ENCODE measurements around the gene NAA80. TPM values are rescaled to one million over a fixed set of nuclear protein-coding genes. Genes with fewer than 3 reads are reported as not detected.
"Not testable (repeated sequence)": the region's sequence is repeated elsewhere in the genome, so short reads cannot be mapped to it uniquely, and the experiment has no call there.

Gene NAA80
- total RNA-seq, 6 experiments from 2014 or later: 2.5 to 6.2 (median 3.5) TPM

DNA sequence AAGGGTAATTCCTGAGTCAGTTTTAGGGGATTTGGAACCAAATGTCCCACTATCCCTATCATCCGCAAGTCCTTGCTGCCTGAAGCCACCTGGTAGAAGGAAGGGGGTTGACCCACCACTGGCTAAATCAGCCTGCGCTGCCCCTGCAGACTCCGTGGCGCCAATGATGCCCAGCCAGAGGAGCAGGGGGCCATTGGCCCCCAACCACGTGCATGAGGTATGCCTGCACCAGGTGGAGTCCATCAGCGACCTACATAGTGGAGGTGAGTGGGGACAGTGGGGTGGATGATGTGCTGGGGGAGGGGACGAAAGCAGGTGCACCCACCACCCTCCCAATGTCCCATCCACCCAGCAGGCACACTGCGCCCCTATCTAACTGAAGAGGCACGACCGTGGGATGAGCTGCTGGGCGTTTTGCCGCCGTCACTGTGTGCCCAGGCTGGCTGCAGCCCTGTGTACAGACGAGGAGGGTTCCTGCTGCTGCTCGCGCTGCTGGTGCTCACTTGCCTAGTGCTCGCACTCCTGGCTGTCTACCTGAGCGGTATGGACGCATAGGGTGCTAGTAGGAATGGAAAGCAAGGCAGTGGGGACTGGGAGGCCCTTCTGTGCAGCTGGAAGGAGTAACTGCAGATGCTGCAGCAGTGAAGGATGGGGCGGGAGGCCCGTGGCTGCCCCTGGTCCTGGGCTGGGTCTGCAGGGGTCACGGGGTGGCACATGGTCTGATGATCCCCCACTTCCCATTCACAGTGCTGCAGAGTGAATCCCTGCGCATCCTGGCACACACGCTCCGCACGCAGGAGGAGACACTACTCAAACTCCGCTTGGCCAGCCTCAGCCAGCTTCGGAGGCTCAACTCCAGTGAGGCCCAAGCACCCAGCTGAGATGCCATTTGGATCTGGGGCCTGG is 12.6 kb downstream of the NAA80 start:
- WGBS (ENCODE audit: insufficient coverage, low coverage, low lambda C conversion rate, missing lambda C conversion rate): no CpG with 5 or more reads among the region's 28 CpGs
- no peak overlapping the region for H3K27ac ChIP-seq
- intact Hi-C loops (cut with DNase I): no loop called here
- DNase-seq (no peak), ATAC-seq (no peak)
- TF ChIP-seq, protein P1, sequence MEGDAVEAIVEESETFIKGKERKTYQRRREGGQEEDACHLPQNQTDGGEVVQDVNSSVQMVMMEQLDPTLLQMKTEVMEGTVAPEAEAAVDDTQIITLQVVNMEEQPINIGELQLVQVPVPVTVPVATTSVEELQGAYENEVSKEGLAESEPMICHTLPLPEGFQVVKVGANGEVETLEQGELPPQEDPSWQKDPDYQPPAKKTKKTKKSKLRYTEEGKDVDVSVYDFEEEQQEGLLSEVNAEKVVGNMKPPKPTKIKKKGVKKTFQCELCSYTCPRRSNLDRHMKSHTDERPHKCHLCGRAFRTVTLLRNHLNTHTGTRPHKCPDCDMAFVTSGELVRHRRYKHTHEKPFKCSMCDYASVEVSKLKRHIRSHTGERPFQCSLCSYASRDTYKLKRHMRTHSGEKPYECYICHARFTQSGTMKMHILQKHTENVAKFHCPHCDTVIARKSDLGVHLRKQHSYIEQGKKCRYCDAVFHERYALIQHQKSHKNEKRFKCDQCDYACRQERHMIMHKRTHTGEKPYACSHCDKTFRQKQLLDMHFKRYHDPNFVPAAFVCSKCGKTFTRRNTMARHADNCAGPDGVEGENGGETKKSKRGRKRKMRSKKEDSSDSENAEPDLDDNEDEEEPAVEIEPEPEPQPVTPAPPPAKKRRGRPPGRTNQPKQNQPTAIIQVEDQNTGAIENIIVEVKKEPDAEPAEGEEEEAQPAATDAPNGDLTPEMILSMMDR (IDR thresholded peaks at IDR 0.05): no peak
- no peak for TF ChIP-seq POLR2A (IDR thresholded peaks at IDR 0.05)
- H3K4me3 ChIP-seq: no peak overlapping the region
- H3K36me3 ChIP-seq: peaks cover 0 to 29% (median 13%) of the 10 kb centered on the region in 4 donors
- H3K4me1 ChIP-seq: peaks cover 0 to 8% (median 2%) of the 10 kb centered on the region in 4 donors
- H3K27me3 ChIP-seq: no peaks in the 10 kb centered on the region
- H3K9me3 ChIP-seq: no peaks in the 10 kb centered on the region

DNA sequence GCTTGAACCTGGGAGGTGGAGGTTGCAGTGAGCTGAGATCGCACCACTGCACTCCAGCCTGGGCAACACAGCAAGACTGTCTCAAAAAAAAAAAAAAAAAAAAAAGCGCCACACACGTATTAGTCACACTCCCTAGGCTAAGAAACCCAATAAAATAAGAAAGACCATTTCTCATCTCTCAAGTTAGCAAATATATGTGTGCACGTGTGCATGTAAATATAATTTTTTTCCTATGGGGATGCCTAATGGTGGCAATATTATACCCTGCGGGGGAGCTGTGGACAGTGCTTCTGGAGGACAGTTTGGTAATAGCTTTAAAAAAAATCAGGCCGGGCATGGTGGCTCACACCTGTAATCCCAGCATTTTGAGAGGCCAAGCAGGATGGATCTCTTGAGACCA is 15.1 kb downstream of the NAA80 start:
- not testable (repeated sequence) for H3K27me3 ChIP-seq, DNase-seq, H3K9me3 ChIP-seq, H3K27ac ChIP-seq, H3K4me3 ChIP-seq, H3K4me1 ChIP-seq, ATAC-seq
- peaks cover 0 to 18% (median 9%) of the 10 kb centered on the region in 4 donors for H3K36me3 ChIP-seq
- 88% methylated on average over 6 of the region's 6 CpGs for WGBS (ENCODE audit: insufficient coverage, low coverage, low lambda C conversion rate, missing lambda C conversion rate)
- intact Hi-C loops (cut with DNase I): loop anchor here in 1 of 2 donors (5.0 kb wide), 1 partner anchor 33 kb away; no protein-coding TSS in a partner anchor

DNA sequence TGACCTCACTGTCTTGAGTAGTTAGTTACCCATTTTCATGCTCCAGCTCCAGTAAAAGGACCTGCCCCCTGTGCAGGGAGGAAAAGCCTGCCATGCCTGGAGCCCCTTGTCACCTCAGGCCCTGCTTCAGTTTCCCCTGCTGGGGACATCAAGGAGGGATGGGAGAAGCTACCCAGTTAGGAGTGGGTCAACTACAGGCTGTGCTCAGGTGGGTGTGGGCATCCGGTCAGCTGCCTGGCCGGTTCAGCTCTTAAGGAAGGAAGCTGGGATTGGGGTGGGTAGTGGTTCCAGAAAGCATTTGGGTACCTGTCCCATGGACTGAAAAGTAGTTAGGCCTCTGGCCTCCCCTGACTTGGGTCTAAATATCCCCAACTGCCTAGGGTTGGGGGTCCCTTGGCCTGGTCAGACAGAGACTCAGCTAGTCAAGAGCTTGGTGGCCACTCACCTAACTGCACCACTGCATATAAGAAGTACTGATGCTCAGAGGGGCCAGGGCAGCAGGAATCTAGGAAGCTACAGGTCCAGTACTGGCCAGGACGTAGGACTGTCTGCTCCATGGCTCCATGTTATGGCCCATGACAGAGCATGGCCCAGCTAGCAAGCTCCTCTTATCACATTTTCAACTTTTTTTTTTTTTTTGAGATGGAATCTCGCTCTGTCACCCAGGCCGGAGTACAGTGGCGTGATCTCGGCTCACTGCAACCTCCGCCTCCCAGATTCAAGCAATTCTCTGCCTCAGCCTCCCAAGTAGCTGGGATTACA is 19.8 kb downstream of the NAA80 start:
- WGBS (ENCODE audit: insufficient coverage, low coverage, low lambda C conversion rate, missing lambda C conversion rate): 100% methylated on average over 7 of the region's 8 CpGs
- Histone ChIP-seq H3K36me3 (no peaks in the 10 kb centered on the region), H3K4me3 (no peak overlapping the region), H3K9me3 (no peaks in the 10 kb centered on the region), H3K27me3 (no peaks in the 10 kb centered on the region), H3K27ac (no peak overlapping the region), H3K4me1 (peaks cover 0 to under 1% (median 0%) of the 10 kb centered on the region in 4 donors)
- TF ChIP-seq POLR2A (IDR thresholded peaks at IDR 0.05): no peak
- TF ChIP-seq, protein P1 (IDR thresholded peaks at IDR 0.05): no peak
- ATAC-seq (no peak), DNase-seq (no peak)
- intact Hi-C loops (cut with DNase I): loop anchor here (5.0 kb wide), 3 partner anchors 38 to 87 kb away; partner anchors contain the start of genes GNAT1 (in 1 of the 2) and TUSC2 (in 1 of the 2)

DNA sequence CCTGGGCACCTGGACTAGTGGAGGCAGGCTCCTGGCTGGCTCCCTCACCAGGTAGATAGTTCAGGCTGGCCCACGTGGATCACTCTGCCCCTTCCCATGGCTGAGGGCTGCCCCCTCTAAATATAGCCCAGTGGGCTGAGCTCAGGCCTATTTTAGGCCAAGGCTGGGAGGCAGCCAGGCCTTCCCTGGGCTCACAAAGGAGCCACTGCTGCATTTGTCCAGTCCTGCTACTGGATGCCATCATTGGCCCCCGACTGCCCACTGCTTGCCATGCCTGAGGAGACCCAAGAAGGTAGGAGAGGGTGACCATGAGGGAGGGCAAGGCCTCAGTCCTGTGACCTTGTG is 20.4 kb downstream of the NAA80 start, which contains the start of gene LSMEM2:
LSMEM2 (plus strand) TSS at position 208 of the 345 bp plus-strand sequence; CDS start at position 235, 27 bp downstream.
- no peaks in the 10 kb centered on the region for H3K36me3 ChIP-seq
- no peak within 1 kb of the TSS for H3K27ac ChIP-seq
- DNase-seq: no peak
- H3K4me1 ChIP-seq: peaks cover 0 to 5% (median 2%) of the 10 kb centered on the region in 4 donors
- TF ChIP-seq POLR2A (IDR thresholded peaks at IDR 0.05): no peak
- TF ChIP-seq, protein P1 (IDR thresholded peaks at IDR 0.05): no peak
- intact Hi-C loops (cut with DNase I): loop anchor here (5.0 kb wide), 2 partner anchors 48 to 87 kb away; partner anchors contain the start of genes GNAT1 (in 1 of the 2) and TUSC2 (in 1 of the 2)
- H3K27me3 ChIP-seq: no peaks in the 10 kb centered on the region
- no CpG with 5 or more reads among the region's 2 CpGs for WGBS (ENCODE audit: insufficient coverage, low coverage, low lambda C conversion rate, missing lambda C conversion rate)
- no peak for ATAC-seq
- H3K9me3 ChIP-seq: no peaks in the 10 kb centered on the region
- no peak within 1 kb of the TSS for H3K4me3 ChIP-seq
